T47D (cell line): ENCODE measurements around the gene ACTN2.

ENCODE experiments used
- DNase-seq, 2 experiments: peaks; one replicate each; pipeline versions ENCODE4 v3.0.0 to v3.0.0-alpha.2; 2011 to 2012; ENCODE audit warnings: low read depth in 1 of 2, low spot score in 1 of 2
- JUND ChIP-seq: IDR thresholded peaks from 2 replicates; pipeline ENCODE4 v1.6.1; 2012; ENCODE audit warnings: low read depth
- in situ Hi-C: cut with HindIII; loops from 2 replicates; pipeline ENCODE4 v1.10.0; 2016; ENCODE audit warnings: low sequenced_read_pairs, low pct_unique_long_range_greater_than_20kb

The ACTN2 gene

DNA sequence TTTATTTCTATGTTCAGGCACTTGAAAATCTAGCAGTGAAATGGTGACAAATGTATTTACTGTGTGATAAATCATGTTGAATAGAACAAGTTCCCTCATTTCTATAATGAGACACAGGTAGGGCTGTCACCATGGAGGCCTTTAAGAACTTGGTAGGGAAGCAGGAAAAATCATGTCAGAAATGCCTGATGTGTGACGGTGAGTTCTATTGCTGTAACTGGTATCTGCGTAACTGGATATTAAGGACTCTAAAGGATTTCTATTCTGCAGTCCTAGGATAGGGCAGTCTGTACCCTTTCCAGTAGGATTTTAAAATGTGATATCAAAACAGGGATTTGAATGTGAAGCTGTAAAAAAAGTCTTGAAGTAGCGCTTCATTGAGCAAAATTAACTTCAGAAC is 15.5 kb downstream of the ACTN2 start:
- in situ Hi-C loops = no loop called here
- no peak for DNase-seq
- no peak for TF ChIP-seq JUND

DNA sequence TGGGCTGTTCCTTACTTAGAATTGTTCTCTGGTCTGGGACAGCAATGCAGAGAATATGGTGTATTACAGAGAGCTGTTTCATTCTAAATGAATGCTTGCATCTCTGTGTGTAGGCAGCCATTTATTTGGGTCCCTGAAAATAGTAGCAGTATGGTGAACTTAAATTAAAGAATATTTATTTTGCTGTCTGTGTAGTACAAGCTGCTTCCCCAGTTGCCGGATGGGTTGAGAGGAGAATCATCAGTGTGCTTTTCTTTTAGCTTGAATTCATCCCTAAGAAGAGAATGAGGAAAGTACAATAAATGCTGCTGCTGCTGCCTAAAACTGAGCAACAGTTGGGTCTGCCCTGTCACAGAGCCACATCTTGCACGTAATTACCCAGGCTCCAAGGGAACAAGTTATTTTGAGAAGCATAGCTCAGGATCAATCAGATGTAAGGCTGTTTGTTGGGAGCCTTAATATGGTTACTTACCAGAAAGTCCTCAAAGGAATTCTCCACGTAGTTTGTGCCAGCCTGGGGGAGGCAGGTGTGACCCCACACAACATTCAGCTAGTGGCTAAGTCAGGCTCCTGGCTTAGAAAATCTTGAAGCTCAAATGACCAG is 16.6 kb downstream of the ACTN2 start:
- in situ Hi-C loops = no loop called here
- DNase-seq = no peak
- no peak for TF ChIP-seq JUND

DNA sequence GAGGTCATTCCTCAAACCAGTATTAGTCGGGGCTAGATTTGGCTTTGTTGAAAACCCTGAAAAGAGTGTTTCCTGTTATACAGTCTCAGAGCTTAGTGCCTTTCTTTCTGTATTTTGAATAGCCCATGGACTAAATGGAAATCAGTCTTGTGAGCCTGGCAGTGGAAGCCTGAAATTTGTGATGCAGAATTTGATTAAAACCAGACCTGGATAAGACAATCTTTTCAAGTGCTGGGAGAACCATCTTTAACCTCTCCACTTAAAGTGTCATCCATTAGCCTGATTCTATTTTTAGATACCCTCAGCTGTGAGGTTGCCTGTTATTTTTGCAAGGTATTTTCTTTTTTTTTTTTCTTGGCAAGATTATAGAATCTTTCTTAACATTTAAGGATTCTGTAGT is 19.5 kb downstream of the ACTN2 start:
- TF ChIP-seq JUND = no peak
- no peak for DNase-seq
- in situ Hi-C loops = no loop called here

DNA sequence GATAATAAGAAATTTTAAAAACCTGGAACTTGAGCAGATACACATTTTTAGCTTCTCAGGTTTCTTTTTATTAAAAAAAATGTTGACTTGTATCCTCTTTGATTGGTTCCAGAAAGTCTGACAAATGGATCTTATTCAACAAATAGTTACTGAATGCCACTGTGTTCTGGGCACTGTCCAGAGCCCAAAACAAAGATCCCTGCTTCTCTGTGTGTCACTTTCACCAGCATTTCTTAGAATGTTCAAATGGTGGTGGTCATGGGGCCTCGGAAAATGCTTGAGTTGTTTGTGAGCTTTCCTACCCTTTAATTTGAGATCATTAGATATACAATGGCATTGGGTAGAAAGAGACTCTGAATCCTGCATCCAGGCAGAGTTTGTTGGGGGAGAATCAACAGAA is 19.9 kb downstream of the ACTN2 start:
- no peak for TF ChIP-seq JUND
- in situ Hi-C loops = no loop called here
- no peak for DNase-seq

DNA sequence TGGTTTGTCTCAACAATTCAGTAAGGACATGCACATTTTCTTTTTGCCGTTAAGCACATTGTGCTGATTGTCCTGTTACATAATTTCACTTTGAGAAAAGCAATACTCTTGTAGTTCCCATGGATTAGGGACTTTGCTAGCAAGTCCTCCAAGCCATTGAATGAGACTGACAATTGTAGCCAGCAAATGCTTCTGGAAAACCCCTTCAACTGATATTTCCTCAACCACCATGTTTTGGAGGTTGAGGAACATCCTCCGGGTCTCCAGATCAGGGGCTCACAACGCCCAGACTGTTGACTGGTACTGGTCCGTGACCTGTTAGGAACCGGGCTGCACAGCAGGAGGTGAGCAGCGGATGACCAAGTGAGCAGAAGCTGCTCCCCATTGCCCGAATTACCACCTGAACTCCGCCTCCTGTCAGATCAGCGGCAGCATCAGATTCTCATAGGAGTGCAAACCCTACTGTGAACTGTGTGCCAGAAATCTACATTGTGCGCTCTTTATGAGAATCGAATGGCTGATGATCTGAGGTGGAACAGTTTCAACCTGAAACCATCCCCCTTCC is 24.1 kb downstream of the ACTN2 start:
- no peak for DNase-seq
- no peak for TF ChIP-seq JUND
- in situ Hi-C loops = no loop called here

DNA sequence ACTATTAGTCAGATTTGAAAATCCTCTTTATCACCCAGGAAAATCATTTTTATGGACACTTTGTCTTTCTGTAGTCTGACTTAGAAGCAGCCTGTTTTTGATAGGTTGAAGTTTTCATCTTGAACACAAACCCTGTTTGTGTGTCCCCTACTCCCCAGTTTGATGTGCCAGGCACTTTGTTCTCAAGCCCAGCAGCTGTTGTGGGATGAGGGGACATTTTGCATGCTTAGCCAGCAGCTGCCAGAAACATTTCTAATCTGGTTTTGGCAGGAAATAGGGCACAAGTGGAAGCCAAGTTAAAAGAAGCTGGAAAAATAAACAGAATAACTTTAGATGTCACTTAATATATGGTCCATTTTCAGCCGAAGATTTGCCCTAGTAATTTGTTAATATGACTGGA is 29.9 kb downstream of the ACTN2 start:
- no peak for TF ChIP-seq JUND
- no peak for DNase-seq
- in situ Hi-C loops = no loop called here

DNA sequence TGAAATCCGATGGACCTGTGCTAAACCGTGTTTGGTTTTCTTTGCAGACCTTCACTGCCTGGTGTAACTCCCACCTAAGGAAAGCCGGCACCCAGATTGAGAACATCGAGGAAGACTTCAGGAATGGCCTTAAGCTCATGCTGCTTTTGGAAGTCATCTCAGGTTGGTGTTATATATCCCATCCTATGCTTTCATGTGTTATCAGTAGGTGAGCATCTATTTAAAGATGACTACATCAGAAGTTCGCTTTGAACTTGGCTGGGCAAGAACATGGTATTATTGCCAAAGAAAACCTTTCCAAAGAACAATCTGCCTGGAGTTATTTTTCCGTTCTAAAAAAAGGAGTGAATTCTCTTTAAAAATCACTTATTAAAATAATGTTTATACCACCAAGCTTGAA is 31.5 kb downstream of the ACTN2 start:
- no peak for DNase-seq
- in situ Hi-C loops = no loop called here
- TF ChIP-seq JUND = no peak

DNA sequence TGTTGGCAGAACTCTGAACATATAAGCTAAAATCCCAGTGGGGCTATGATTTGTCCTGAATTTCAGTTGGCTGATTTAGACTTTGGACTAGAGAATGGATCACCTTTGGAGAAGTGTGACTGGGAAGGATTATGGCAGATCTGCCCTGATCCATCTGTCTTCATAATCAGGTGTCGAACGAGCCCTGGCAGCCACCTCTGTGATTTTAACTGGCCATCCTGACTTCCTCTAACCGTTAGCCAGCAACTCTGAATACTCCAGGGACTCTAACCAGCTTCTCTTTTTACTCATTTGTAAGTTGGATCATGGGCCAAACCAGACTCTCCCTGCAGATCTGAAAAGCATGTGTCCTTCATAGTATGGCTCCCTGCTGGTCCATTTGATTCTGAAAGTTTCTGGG is 32.0 kb downstream of the ACTN2 start:
- DNase-seq = no peak
- in situ Hi-C loops = no loop called here

DNA sequence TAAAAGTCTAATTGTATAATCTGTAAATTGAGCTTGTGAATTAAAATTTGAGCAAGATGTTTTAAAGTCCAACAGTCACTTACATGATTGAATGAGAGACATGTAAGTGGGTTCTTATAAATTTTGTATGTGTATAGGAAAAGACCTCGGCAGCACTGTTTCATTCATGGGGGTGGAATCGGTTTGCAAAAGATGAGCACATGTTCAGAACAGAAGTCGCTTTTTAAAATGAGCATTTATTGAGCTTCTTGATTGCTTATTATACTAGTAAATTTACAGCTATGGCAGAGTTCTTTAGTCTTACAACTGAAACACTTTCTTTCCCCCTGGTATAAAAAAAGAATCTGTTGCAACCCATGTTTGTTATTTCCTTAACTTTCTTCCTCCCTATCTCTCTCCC is 33.9 kb downstream of the ACTN2 start:
- DNase-seq = no peak
- in situ Hi-C loops = no loop called here
- TF ChIP-seq JUND = no peak

More for the DNA sequence above, 32.0 kb downstream of the ACTN2 start:
- no peak for TF ChIP-seq JUND

DNA sequence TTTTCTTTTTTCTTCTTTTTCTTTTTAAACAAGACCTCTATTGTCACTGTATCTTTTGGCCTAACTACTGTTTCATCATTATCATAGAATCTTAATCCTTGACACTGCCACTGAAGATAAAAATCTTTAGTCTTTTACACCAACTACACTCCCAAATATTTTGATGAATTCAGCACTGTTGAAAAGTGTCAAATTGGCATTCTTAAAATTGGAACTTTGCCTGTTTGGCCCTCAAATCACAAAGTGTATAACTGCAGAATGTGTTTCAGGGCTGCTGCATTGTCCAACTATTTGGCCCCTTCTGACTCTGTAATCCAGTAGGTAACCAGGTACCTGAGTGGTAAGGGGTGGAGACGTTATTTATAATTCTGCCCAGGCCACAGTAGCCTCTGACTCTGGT is 34.3 kb downstream of the ACTN2 start:
- in situ Hi-C loops = no loop called here
- no peak for DNase-seq
- no peak for TF ChIP-seq JUND

DNA sequence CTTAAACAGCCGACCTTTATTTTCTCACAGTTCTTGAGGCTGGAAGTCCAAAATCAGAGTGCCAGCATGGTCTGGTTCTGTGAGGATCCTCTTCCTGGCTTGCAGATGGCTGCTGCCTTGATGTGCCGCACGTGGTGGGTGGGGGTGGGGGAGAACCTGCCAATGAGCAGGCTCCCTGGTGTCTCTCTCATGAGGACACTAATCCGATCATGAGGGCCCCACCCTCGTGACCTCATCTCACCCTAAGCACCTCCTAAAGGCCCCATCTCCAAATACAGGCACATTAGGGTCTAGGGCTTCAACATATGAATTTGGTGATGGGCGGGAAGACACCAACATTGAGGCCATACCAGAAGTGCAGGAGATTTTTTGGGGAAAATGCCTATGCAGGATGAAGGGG is 37.8 kb downstream of the ACTN2 start:
- no peak for TF ChIP-seq JUND
- in situ Hi-C loops = no loop called here
- no peak for DNase-seq

DNA sequence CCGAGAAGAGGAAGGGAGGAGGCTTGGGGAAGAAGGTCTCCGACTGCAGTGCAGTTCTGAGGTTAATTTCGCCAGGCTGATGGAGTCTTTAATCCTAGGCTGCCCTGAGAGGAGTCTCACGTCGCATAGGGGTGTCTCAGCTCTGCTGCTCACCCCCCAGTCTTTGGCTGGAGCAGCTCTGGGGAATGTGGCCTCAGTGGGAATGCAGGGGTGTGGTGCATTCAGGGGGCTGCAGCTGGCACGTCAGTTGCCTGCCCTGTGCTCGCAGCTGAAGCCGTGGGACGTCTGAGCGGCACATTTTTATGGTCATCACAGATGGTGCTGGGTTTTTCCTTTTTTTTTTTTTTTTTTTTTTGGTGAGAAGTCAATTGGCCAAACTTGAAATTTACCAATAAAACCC is 38.2 kb downstream of the ACTN2 start:
- in situ Hi-C loops = no loop called here
- no peak for TF ChIP-seq JUND
- DNase-seq = no peak

DNA sequence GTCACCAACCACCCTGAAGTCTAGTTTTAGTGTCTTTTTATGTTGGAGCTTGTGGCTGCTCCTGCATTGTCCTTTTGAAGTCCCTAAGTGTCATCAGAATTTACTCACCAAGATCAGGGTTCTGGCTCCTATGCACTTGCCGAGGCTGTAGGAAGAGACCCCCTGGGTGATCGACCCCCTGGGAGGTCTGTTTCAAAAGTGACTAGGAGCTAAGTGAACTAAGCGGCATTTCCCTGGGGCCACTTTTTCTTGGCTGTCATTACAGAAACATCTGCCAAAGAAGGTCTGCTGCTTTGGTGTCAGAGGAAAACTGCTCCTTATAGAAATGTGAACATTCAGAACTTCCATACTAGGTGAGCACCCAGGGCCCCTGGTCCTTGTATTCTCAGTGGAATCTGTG is 39.4 kb downstream of the ACTN2 start:
- DNase-seq = no peak
- in situ Hi-C loops = no loop called here
- TF ChIP-seq JUND = no peak

DNA sequence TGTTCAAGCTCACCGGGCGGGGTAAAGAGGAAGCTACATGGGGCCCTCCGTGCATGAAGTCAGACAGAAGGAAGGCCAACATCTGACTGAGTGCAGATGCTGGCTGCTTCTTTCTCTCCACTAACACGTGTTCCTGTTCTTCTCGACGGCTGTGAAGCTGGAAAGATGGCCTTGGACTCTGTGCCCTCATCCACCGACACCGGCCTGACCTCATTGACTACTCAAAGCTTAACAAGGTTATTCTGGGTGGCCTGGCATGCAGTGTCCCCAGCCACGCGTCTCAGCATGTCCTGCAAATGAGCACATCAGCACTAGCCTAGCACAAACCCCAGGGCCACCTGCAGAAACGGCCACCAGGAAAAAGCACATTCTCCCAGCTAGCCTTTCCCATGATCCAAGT is 41.2 kb downstream of the ACTN2 start:
- in situ Hi-C loops = no loop called here
- no peak for DNase-seq
- no peak for TF ChIP-seq JUND
